Measurements from ENCODE around the gene C10orf62.
A peak's percentile ranks its signal among the peaks of the same experiment; 100 is the strongest.

Gene C10orf62

DNA sequence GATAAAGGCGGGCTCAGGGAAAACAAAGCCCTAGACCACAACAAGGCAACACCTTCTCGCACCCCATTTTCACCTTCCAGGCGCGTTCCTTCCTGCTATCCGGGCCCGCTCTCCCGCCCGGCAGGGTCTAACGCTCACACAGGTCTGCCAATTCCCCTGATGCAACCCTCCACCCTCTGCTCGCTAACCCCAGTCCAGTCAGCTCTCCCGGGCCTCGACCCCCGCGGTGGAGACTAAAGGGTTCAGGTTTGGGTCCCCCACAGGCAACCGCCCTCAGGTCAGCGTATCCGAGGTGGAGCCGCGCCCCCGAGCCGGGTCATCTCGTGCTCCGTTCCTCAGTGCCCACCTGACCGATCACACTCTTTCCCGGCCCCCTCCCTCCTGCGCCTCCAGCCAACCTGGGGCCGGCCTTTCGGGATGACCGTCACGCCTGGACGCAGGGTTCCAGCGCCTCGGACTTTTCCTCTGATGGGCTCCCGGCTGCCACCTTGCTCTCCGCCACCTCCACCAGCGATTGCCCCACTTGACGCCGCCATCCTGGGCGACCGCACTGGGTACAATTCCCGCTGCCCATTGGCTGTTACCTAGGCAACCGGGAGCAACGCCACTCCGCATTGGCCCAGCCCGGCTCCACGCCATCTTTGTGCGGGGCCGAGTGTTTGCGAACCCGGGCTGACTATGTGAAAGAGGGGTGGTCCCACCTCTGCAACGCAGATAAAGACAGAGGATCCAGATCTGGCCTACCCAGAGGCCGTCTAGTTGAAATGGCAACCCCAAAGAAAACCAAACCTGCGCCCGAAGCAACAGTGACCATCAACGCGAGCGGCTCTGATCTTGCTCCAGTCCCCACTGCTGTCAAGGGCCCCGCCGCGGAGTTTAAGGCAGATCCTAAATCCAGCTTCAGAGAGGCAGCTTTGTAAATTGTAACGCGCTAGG, 43.7 kb downstream of the C10orf62 start, which contains the start of gene MORN4 (continued):
- TF ChIP-seq ZNF747 (tag by site-specific recombination; IDR thresholded peaks at IDR 0.05) = no peak
- no peak for TF ChIP-seq WT1 (tag by site-specific recombination; IDR thresholded peaks at IDR 0.05)
- TF ChIP-seq GLI2 (tag by site-specific recombination; IDR thresholded peaks at IDR 0.05; ENCODE audit: borderline replicate concordance, low read depth) = no peak
- TF ChIP-seq KLF9 (tag by site-specific recombination; IDR thresholded peaks at IDR 0.05; ENCODE audit: low read depth) = peak; percentile 66
- TF ChIP-seq GFI1B (tag by site-specific recombination; IDR thresholded peaks at IDR 0.05) = no peak
- TF ChIP-seq ZNF133 (tag by site-specific recombination; IDR thresholded peaks at IDR 0.05) = no peak
- peak; percentile 28; the same call in 1 of the 2 replicates for TF ChIP-seq ZNF394 (tag by site-specific recombination; IDR thresholded peaks at IDR 0.05; ENCODE audit: borderline replicate concordance)
- peak; percentile 72 for TF ChIP-seq ZNF600 (tag by site-specific recombination; IDR thresholded peaks at IDR 0.05)
- TF ChIP-seq, protein P1, sequence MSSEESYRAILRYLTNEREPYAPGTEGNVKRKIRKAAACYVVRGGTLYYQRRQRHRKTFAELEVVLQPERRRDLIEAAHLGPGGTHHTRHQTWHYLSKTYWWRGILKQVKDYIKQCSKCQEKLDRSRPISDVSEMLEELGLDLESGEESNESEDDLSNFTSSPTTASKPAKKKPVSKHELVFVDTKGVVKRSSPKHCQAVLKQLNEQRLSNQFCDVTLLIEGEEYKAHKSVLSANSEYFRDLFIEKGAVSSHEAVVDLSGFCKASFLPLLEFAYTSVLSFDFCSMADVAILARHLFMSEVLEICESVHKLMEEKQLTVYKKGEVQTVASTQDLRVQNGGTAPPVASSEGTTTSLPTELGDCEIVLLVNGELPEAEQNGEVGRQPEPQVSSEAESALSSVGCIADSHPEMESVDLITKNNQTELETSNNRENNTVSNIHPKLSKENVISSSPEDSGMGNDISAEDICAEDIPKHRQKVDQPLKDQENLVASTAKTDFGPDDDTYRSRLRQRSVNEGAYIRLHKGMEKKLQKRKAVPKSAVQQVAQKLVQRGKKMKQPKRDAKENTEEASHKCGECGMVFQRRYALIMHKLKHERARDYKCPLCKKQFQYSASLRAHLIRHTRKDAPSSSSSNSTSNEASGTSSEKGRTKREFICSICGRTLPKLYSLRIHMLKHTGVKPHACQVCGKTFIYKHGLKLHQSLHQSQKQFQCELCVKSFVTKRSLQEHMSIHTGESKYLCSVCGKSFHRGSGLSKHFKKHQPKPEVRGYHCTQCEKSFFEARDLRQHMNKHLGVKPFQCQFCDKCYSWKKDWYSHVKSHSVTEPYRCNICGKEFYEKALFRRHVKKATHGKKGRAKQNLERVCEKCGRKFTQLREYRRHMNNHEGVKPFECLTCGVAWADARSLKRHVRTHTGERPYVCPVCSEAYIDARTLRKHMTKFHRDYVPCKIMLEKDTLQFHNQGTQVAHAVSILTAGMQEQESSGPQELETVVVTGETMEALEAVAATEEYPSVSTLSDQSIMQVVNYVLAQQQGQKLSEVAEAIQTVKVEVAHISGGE (tag by site-specific recombination; conservative IDR thresholded peaks at IDR 0.05; ENCODE audit: low read depth) = peak; percentile 33; the same call in 1 of the 2 replicates
- no peak for TF ChIP-seq ZNF132 (tag by site-specific recombination; IDR thresholded peaks at IDR 0.05; ENCODE audit: borderline replicate concordance)
- no peak for TF ChIP-seq ZNF701 (tag by site-specific recombination; IDR thresholded peaks at IDR 0.05)
- TF ChIP-seq ZNF174 (tag by site-specific recombination; IDR thresholded peaks at IDR 0.05) = no peak
- TF ChIP-seq MZF1 (tag by site-specific recombination; IDR thresholded peaks at IDR 0.05; ENCODE audit: borderline replicate concordance) = no peak
- no peak for TF ChIP-seq ZNF433 (tag by site-specific recombination; IDR thresholded peaks at IDR 0.05; ENCODE audit: low read depth)
- TF ChIP-seq ZNF266 (tag by site-specific recombination; IDR thresholded peaks at IDR 0.05; ENCODE audit: low read depth) = no peak
- TF ChIP-seq ZNF175 (tag by site-specific recombination; IDR thresholded peaks at IDR 0.05) = no peak
- TF ChIP-seq, protein P2, sequence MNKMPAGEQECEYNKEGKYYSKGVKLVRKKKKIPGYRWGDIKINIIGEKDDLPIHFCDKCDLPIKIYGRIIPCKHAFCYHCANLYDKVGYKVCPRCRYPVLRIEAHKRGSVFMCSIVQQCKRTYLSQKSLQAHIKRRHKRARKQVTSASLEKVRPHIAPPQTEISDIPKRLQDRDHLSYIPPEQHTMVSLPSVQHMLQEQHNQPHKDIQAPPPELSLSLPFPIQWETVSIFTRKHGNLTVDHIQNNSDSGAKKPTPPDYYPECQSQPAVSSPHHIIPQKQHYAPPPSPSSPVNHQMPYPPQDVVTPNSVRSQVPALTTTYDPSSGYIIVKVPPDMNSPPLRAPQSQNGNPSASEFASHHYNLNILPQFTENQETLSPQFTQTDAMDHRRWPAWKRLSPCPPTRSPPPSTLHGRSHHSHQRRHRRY (tag by site-specific recombination; IDR thresholded peaks at IDR 0.05) = no peak
- no peak; the same call in 1 of the 2 replicates for TF ChIP-seq ZBTB48 (tag by site-specific recombination; IDR thresholded peaks at IDR 0.05)
- TF ChIP-seq ZNF664 (tag by site-specific recombination; IDR thresholded peaks at IDR 0.05) = no peak
- TF ChIP-seq ZNF311 (tag by site-specific recombination; IDR thresholded peaks at IDR 0.05; ENCODE audit: borderline replicate concordance) = no peak
- TF ChIP-seq IKZF3 (tag by site-specific recombination; IDR thresholded peaks at IDR 0.05) = no peak
- no peak for TF ChIP-seq ZNF214 (tag by site-specific recombination; IDR thresholded peaks at IDR 0.05; ENCODE audit: borderline replicate concordance)
- 0 out of 2 replicates have a peak, but pooled peaks have one; percentile 43 for TF ChIP-seq PRDM1 (tag by site-specific recombination; IDR thresholded peaks at IDR 0.05)
- TF ChIP-seq, protein P3, sequence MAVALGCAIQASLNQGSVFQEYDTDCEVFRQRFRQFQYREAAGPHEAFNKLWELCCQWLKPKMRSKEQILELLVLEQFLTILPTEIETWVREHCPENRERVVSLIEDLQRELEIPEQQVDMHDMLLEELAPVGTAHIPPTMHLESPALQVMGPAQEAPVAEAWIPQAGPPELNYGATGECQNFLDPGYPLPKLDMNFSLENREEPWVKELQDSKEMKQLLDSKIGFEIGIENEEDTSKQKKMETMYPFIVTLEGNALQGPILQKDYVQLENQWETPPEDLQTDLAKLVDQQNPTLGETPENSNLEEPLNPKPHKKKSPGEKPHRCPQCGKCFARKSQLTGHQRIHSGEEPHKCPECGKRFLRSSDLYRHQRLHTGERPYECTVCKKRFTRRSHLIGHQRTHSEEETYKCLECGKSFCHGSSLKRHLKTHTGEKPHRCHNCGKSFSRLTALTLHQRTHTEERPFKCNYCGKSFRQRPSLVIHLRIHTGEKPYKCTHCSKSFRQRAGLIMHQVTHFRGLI (tag by site-specific recombination; IDR thresholded peaks at IDR 0.05) = no peak
- TF ChIP-seq ZNF776 (tag by site-specific recombination; IDR thresholded peaks at IDR 0.05; ENCODE audit: borderline replicate concordance) = no peak
- TF ChIP-seq RBAK (tag by site-specific recombination; IDR thresholded peaks at IDR 0.05) = no peak
- TF ChIP-seq ZFP69B (tag by site-specific recombination; IDR thresholded peaks at IDR 0.05) = peak; percentile 98
- TF ChIP-seq ZNF221 (tag by site-specific recombination; IDR thresholded peaks at IDR 0.05; ENCODE audit: borderline replicate concordance) = no peak
- TF ChIP-seq ZNF792 (tag by site-specific recombination; IDR thresholded peaks at IDR 0.05) = no peak
- TF ChIP-seq, protein P4, sequence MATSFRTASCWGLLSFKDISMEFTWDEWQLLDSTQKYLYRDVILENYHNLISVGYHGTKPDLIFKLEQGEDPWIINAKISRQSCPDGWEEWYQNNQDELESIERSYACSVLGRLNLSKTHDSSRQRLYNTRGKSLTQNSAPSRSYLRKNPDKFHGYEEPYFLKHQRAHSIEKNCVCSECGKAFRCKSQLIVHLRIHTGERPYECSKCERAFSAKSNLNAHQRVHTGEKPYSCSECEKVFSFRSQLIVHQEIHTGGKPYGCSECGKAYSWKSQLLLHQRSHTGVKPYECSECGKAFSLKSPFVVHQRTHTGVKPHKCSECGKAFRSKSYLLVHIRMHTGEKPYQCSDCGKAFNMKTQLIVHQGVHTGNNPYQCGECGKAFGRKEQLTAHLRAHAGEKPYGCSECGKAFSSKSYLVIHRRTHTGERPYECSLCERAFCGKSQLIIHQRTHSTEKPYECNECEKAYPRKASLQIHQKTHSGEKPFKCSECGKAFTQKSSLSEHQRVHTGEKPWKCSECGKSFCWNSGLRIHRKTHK (tag by site-specific recombination; IDR thresholded peaks at IDR 0.05) = no peak
- TF ChIP-seq, protein P5, sequence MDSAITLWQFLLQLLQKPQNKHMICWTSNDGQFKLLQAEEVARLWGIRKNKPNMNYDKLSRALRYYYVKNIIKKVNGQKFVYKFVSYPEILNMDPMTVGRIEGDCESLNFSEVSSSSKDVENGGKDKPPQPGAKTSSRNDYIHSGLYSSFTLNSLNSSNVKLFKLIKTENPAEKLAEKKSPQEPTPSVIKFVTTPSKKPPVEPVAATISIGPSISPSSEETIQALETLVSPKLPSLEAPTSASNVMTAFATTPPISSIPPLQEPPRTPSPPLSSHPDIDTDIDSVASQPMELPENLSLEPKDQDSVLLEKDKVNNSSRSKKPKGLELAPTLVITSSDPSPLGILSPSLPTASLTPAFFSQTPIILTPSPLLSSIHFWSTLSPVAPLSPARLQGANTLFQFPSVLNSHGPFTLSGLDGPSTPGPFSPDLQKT (IDR thresholded peaks at IDR 0.05; ENCODE audit: borderline replicate concordance, low read depth, low read length) = no peak

Data from HEK293 (cell line).